ENCODE measurements around the gene ERP44.

DNA sequence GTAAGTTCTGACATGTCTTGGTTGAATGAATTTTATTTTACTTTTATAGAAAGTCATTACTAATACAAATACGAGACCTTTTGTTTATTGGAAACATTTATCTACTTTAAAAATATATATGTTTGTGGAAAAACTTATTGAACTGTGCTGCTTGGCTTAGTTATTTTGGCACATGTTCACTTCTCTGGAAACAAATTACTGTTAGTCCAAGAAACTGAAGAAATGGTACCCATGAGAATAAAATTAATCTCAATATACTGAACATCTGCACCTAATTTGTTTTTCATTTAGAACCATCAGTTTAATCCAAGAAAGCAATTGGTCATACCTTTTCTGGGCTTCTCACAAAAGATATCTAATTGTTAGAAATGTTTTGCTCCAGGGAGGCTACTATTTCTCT lies 32.4 kb upstream of the ERP44 start:
- TF ChIP-seq CTCF (IDR thresholded peaks at IDR 0.05; ENCODE audit: insufficient read depth, low read length, poor library complexity, severe bottlenecking), result no peak
- no peak for TF ChIP-seq EZH2phosphoT487 (conservative IDR thresholded peaks at IDR 0.05; ENCODE audit: low read length)
